IMR-90 (cell line): ENCODE measurements around the gene TPST1. TPM values are rescaled to one million over a fixed set of nuclear protein-coding genes. Genes with fewer than 3 reads are reported as not detected.

Experiments
- ATAC-seq: fragments of 200-7000 bp; cut with Tn5 transposase; 2 replicates; pipeline ENCODE4 v1.9.1; 2020; ENCODE audit warnings: low read depth, mild to moderate bottlenecking, moderate library complexity
- BruUV-seq: library from RNA; stranded (reverse); fragments of 400-500 nt; replicated peaks from 2 replicates; lab custom pipeline; 2021; lab: Mats Ljungman, UMichigan
- CTCF ChIA-PET: fragments of 300-600 bp; formaldehyde crosslinking; extraction: SDS; loops from one replicate; lab custom pipeline; 2021; ENCODE audit warnings: antibody characterized with exemption; lab: Yijun Ruan, JAX
- POLR2A ChIA-PET: fragments of 300-600 bp; sonication (Branson Sonifier 250); formaldehyde crosslinking; loops from one replicate; lab custom pipeline; 2022; ENCODE audit warnings: antibody characterized with exemption; ENCODE audit not compliant: unreplicated experiment; lab: Charles Lee
- DNase-seq: peaks from one replicate; pipeline ENCODE4 v3.0.0; 2013
- H2AFZ ChIP-seq: replicated peaks from 2 replicates; pipeline ENCODE3; 2013; ENCODE audit warnings: low read length, mild to moderate bottlenecking; ENCODE audit not compliant: poor library complexity
- H2AK5ac ChIP-seq: 2 replicates; pipeline ENCODE4 v1.6.1; 2013; ENCODE audit warnings: low read depth, low read length, inconsistent platforms
- H2AK9ac ChIP-seq: replicated peaks from 2 replicates; pipeline ENCODE3; 2013; ENCODE audit warnings: mild to moderate bottlenecking, low read depth, low read length, moderate library complexity; ENCODE audit not compliant: poor library complexity
- H2BK120ac ChIP-seq: 2 replicates; pipeline ENCODE4 v1.6.1; 2013; ENCODE audit warnings: low read depth, low read length, inconsistent platforms
- H2BK15ac ChIP-seq: 3 replicates; pipeline ENCODE4 v1.6.1; 2013; ENCODE audit warnings: low read depth, low read length, inconsistent platforms
- H2BK20ac ChIP-seq: 2 replicates; pipeline ENCODE4 v1.6.1; 2013; ENCODE audit warnings: low read depth, mild to moderate bottlenecking, inconsistent platforms, low read length, moderate library complexity
- H2BK5ac ChIP-seq: 2 replicates; pipeline ENCODE4 v1.6.1; 2013; ENCODE audit warnings: mild to moderate bottlenecking, low read depth, low read length, inconsistent platforms; ENCODE audit not compliant: poor library complexity, severe bottlenecking
- H3K14ac ChIP-seq: replicated peaks from 2 replicates; pipeline ENCODE4 v1.6.1; 2013; ENCODE audit warnings: low read depth, low read length, inconsistent platforms
- H3K18ac ChIP-seq: 2 replicates; pipeline ENCODE4 v1.6.1; 2013; ENCODE audit warnings: low read depth, low read length, control low read depth
- H3K23ac ChIP-seq: 2 replicates; pipeline ENCODE4 v1.6.1; 2013; ENCODE audit warnings: low read depth, low read length, inconsistent platforms
- H3K27ac ChIP-seq: 2 replicates; pipeline ENCODE4 v1.5.1; 2013; ENCODE audit warnings: mild to moderate bottlenecking, control low read depth, low read length; ENCODE audit not compliant: insufficient read depth
- H3K27me3 ChIP-seq: 2 replicates; pipeline ENCODE4 v1.6.1; 2013; ENCODE audit warnings: low read length; ENCODE audit not compliant: control insufficient read depth, insufficient read depth
- H3K36me3 ChIP-seq: 2 replicates; pipeline ENCODE4 v1.6.1; 2013; ENCODE audit warnings: low read length, mixed read lengths; ENCODE audit not compliant: control insufficient read depth, insufficient read depth
- H3K4ac ChIP-seq: 2 replicates; pipeline ENCODE4 v1.6.1; 2013; ENCODE audit warnings: low read depth, low read length, inconsistent platforms
- H3K4me1 ChIP-seq: 2 replicates; pipeline ENCODE4 v1.6.1; 2013; ENCODE audit warnings: low read length, mixed read lengths; ENCODE audit not compliant: control insufficient read depth, insufficient read depth
- H3K4me2 ChIP-seq: 2 replicates; pipeline ENCODE4 v1.6.1; 2013; ENCODE audit warnings: low read depth, mild to moderate bottlenecking, control low read depth, low read length, moderate library complexity
- H3K4me3 ChIP-seq: 2 replicates; pipeline ENCODE4 v1.5.1; 2013; ENCODE audit warnings: low read depth, mild to moderate bottlenecking, control low read depth, low read length, moderate library complexity; ENCODE audit not compliant: insufficient read depth
- H3K56ac ChIP-seq: 2 replicates; pipeline ENCODE4 v1.6.1; 2013; ENCODE audit warnings: low read length, inconsistent platforms; ENCODE audit not compliant: insufficient read depth; ENCODE audit errors: extremely low read depth
- H3K79me1 ChIP-seq, 2 experiments: 2 replicates each; pipeline ENCODE4 v1.6.1; 2013; ENCODE audit warnings: low read length in 2 of 2, inconsistent platforms in 1 of 2, low read depth in 1 of 2
- H3K9ac ChIP-seq: 2 replicates; pipeline ENCODE4 v1.6.1; 2013; ENCODE audit warnings: low read depth, low read length, control low read depth
- H3K9me1 ChIP-seq: 2 replicates; pipeline ENCODE4 v1.6.1; 2013; ENCODE audit warnings: low read length, inconsistent platforms; ENCODE audit not compliant: insufficient read depth
- H3K9me3 ChIP-seq: 2 replicates; pipeline ENCODE4 v1.6.1; 2013; ENCODE audit warnings: low read length; ENCODE audit not compliant: control insufficient read depth, insufficient read depth
- H4K20me1 ChIP-seq: 2 replicates; pipeline ENCODE4 v1.6.1; 2013; ENCODE audit warnings: low read length, inconsistent platforms; ENCODE audit not compliant: insufficient read depth
- H4K5ac ChIP-seq: 2 replicates; pipeline ENCODE4 v1.6.1; 2013; ENCODE audit warnings: mild to moderate bottlenecking, low read depth, low read length, control low read depth
- H4K8ac ChIP-seq, 2 experiments: 2 replicates each; pipeline ENCODE4 v1.6.1; 2013; ENCODE audit warnings: low read depth in 2 of 2, low read length in 2 of 2, control low read depth in 1 of 2, inconsistent platforms in 1 of 2
- H4K91ac ChIP-seq: 2 replicates; pipeline ENCODE4 v1.6.1; 2013; ENCODE audit warnings: low read depth, low read length, inconsistent platforms; ENCODE audit not compliant: insufficient read depth
- CEBPB ChIP-seq: IDR thresholded peaks from 2 replicates; pipeline ENCODE4 v1.6.1; 2012; ENCODE audit warnings: low read depth, low read length, improper control_type of control experiment
- FOS ChIP-seq: fragments of 150-350 bp; IDR thresholded peaks from 2 replicates; pipeline ENCODE4 v1.6.1; 2016; ENCODE audit warnings: low read depth, low read length
- WGBS, 2 experiments: methylation state at CpG; one replicate each; pipeline versions ENCODE4 v1.1.5 to v1.1.7; 2013; ENCODE audit warnings: missing lambda C conversion rate in 2 of 2; ENCODE audit not compliant: insufficient read length in 1 of 2; ENCODE audit errors: extremely low coverage in 2 of 2; 5-methylcytosine and 5-hydroxymethylcytosine counted together
- dilution Hi-C: fragments of 300-500 bp; cut with HindIII; formaldehyde crosslinking; loops from one replicate; pipeline ENCODE4 v1.14.3; 2018; ENCODE audit warnings: low sequenced_read_pairs; ENCODE audit not compliant: unreplicated experiment
- in situ Hi-C: fragments of 300-500 bp; cut with MboI; formaldehyde crosslinking; loops from 3 replicates; pipeline ENCODE4 v1.14.3; 2019; ENCODE audit warnings: low sequenced_read_pairs, inconsistent platforms, mixed read lengths
- intact Hi-C: fragments of 100-400 bp; cut with micrococcal nuclease; formaldehyde crosslinking; loops from 2 replicates; pipeline ENCODE4 v1.10.0; 2022
- polyA plus RNA-seq, 3 experiments: library from polyadenylated mRNA; depleted of rRNA; stranded (reverse); fragments of >200 nt; gene quantifications; 2 replicates each; pipeline ENCODE4 v1.2.3, GENCODE V29; 2012; ENCODE audit warnings: low replicate concordance in 1 of 3
- total RNA-seq: library from RNA; depleted of rRNA; stranded (reverse); fragments of >200 nt; gene quantifications from 2 replicates; pipeline ENCODE4 v1.2.3, GENCODE V29; 2012

TPST1 gene
- total and polyA plus RNA-seq, 2 of the 4 experiments (the other 2 are of a cell fraction): 37.7 to 58.6 TPM

GRCh38 chr7:66331883-66332282 lies 126.7 kb downstream of the TPST1 start:
- TF ChIP-seq FOS (no peak), CEBPB (peak; percentile 66)
- ChIA-PET POLR2A (no interaction called here), CTCF (no interaction called here)
- WGBS, 2 experiments: no CpG with 5 or more reads among the region's 6 CpGs
- H3K27me3 ChIP-seq: no peaks in the 10 kb centered on the region
- H3K36me3 ChIP-seq: no peaks in the 10 kb centered on the region
- H2AK9ac ChIP-seq: no peak overlapping the region
- H3K4me2 ChIP-seq: no peak overlapping the region
- no peak overlapping the region for H3K14ac ChIP-seq
- no peak overlapping the region; the same call in 1 of the 2 replicates for H4K5ac ChIP-seq
- no peak overlapping the region for H2BK5ac ChIP-seq
- dilution Hi-C loops: no loop called here
- no peaks in the 10 kb centered on the region for H3K9me1 ChIP-seq
- no peak overlapping the region for H3K56ac ChIP-seq
- peak overlapping the region; percentile 11; the same call in 1 of the 2 replicates for H3K4ac ChIP-seq
- H2AK5ac ChIP-seq: no peak overlapping the region
- peak overlapping the region; percentile 6; the same call in 1 of the 2 replicates for H2BK120ac ChIP-seq
- no peaks in the 10 kb centered on the region for H4K20me1 ChIP-seq
- no peak overlapping the region for H3K4me3 ChIP-seq
- in situ Hi-C loops: no loop called here
- H3K9ac ChIP-seq: no peak overlapping the region
- DNase-seq: peak; percentile 29
- peak overlapping the region; percentile 12; the same call in 1 of the 2 replicates for H3K27ac ChIP-seq
- H2BK15ac ChIP-seq: no peak overlapping the region
- intact Hi-C loops: loop anchor here (5.0 kb wide), 1 partner anchor 125 kb away; the partner anchor contains the start of gene TPST1
- BruUV-seq: no TSS peak
- H4K91ac ChIP-seq: no peak overlapping the region
- H3K18ac ChIP-seq: no peak overlapping the region
- no peak for ATAC-seq
- H2AFZ ChIP-seq: no peak overlapping the region
- no peak overlapping the region for H2BK20ac ChIP-seq
- peaks cover 8 to 34% of the 10 kb centered on the region in 2 experiments; a peak in 3 of 4 replicates for H3K79me1 ChIP-seq
- peaks cover 2% of the 10 kb centered on the region; the same call in 1 of the 2 replicates for H3K9me3 ChIP-seq
- peaks cover 10% of the 10 kb centered on the region for H3K4me1 ChIP-seq
- H4K8ac ChIP-seq: no peak overlapping the region; a peak in 1 of 4 replicates
- no peak overlapping the region for H3K23ac ChIP-seq
